Tibial artery (tissue), 4 donors: ENCODE data around the gene FAM131B.
"Not testable (repeated sequence)": the region's sequence is repeated elsewhere in the genome, so short reads cannot be mapped to it uniquely, and the experiment has no call there.

Source experiments
- DNase-seq, 2 donors: peaks; one replicate each; pipeline ENCODE4 v3.0.0-alpha.2; 2019
- H3K27ac ChIP-seq, 2 donors: fragments of 200-600 bp; sonication (generic) in 1 of 2; 1 replicate in 1 of 2; 2 replicates in 1 of 2; pipeline ENCODE4 v1.5.1; 2018 to 2019; ENCODE audit warnings: mild to moderate bottlenecking in 1 of 2
- H3K27me3 ChIP-seq, 2 donors: fragments of 200-600 bp; sonication (generic) in 1 of 2; one replicate each; pipeline versions ENCODE4 v1.5.1 to v1.6.0; 2016 to 2019
- H3K36me3 ChIP-seq, 3 donors: fragments of 200-600 bp; sonication (generic) in 2 of 3; one replicate each; pipeline ENCODE4 v1.5.1; 2016 to 2019; ENCODE audit warnings: mild to moderate bottlenecking in 2 of 3
- H3K4me1 ChIP-seq, 4 donors: fragments of 200-600 bp; sonication (generic) in 2 of 4; 1 replicate in 3 of 4; 2 replicates in 1 of 4; pipeline ENCODE4 v1.5.1; 2016 to 2019
- H3K4me3 ChIP-seq, 2 donors: fragments of 200-600 bp; sonication (generic) in 1 of 2; 1 replicate in 1 of 2; 2 replicates in 1 of 2; pipeline ENCODE4 v1.5.1; 2018 to 2019; ENCODE audit warnings: mild to moderate bottlenecking in 2 of 2
- H3K9me3 ChIP-seq, 3 donors: fragments of 200-600 bp; sonication (generic) in 1 of 3; one replicate each; pipeline ENCODE4 v1.5.1; 2016 to 2019
- CTCF ChIP-seq, 2 experiments: fragments of 200-600 bp in 1 of 2; fragments of 450-650 bp in 1 of 2; IDR thresholded peaks; one replicate each; pipeline ENCODE4 v1.5.1; 2017 to 2019; ENCODE audit warnings: antibody characterized with exemption in 2 of 2, mild to moderate bottlenecking in 1 of 2, moderate library complexity in 1 of 2
- intact Hi-C: fragments of 100-400 bp; cut with DNase I; formaldehyde crosslinking; loops from one replicate; pipeline ENCODE4 v1.15.0; 2023; ENCODE audit warnings: low total_unique reads

The FAM131B gene

GRCh38 chr7:143393267-143394041 lies 30.9 kb upstream of the FAM131B start:
- Histone ChIP-seq H3K9me3 (no peaks in the 10 kb centered on the region), H3K4me3 (no peak overlapping the region), H3K36me3 (peaks cover 24 to 79% (median 43%) of the 10 kb centered on the region in 3 donors), H3K27me3 (no peaks in the 10 kb centered on the region), H3K27ac (peak overlapping the region in 1 of 2 donors; percentile 100), H3K4me1 (peaks cover 5 to 63% (median 51%) of the 10 kb centered on the region in 4 donors)
- DNase-seq = peak in 1 of 2 donors; percentile 66
- intact Hi-C loops = no loop called here
- TF ChIP-seq CTCF (IDR thresholded peaks at IDR 0.05) = no peak

GRCh38 chr7:143392875-143393266 lies 30.4 kb upstream of the FAM131B start:
- H3K27me3 ChIP-seq = no peaks in the 10 kb centered on the region
- H3K4me1 ChIP-seq = peaks cover 5 to 69% (median 55%) of the 10 kb centered on the region in 4 donors
- no peaks in the 10 kb centered on the region for H3K9me3 ChIP-seq
- TF ChIP-seq CTCF (IDR thresholded peaks at IDR 0.05) = no peak
- intact Hi-C loops = no loop called here
- peak in 1 of 2 donors; percentile 46 for DNase-seq
- no peak overlapping the region for H3K4me3 ChIP-seq
- peaks cover 28 to 79% (median 49%) of the 10 kb centered on the region in 3 donors for H3K36me3 ChIP-seq
- peak overlapping the region; percentile 96 to 100 for H3K27ac ChIP-seq

GRCh38 chr7:143392427-143392826 lies 29.9 kb upstream of the FAM131B start:
- H3K4me1 ChIP-seq = peaks cover 5 to 73% (median 59%) of the 10 kb centered on the region in 4 donors
- H3K27me3 ChIP-seq, H3K9me3 ChIP-seq, intact Hi-C loops: not testable (repeated sequence)
- peak in 1 of 2 donors; percentile 63 for DNase-seq
- H3K36me3 ChIP-seq = peaks cover 28 to 79% (median 53%) of the 10 kb centered on the region in 3 donors
- peak overlapping the region in 1 of 2 donors; percentile 23 for H3K4me3 ChIP-seq
- peak overlapping the region; percentile 96 to 100 for H3K27ac ChIP-seq

- TF ChIP-seq CTCF (IDR thresholded peaks at IDR 0.05) = no peak
- peaks cover 28 to 77% (median 56%) of the 10 kb centered on the region in 3 donors for H3K36me3 ChIP-seq
- peak; percentile 88 to 97 for DNase-seq
- H3K27me3 ChIP-seq = no peaks in the 10 kb centered on the region
- H3K4me1 ChIP-seq = peaks cover 5 to 80% (median 66%) of the 10 kb centered on the region in 4 donors
- H3K9me3 ChIP-seq = no peaks in the 10 kb centered on the region
- H3K4me3 ChIP-seq = peak overlapping the region; percentile 23 to 31
- intact Hi-C loops = no loop called here
- peak overlapping the region; percentile 96 to 100 for H3K27ac ChIP-seq
Measured at GRCh38 chr7:143391462-143392404, 29.2 kb upstream of the FAM131B start.

GRCh38 chr7:143390773-143391317 lies 28.3 kb upstream of the FAM131B start:
- Histone ChIP-seq H3K4me3 (no peak overlapping the region), H3K36me3 (peaks cover 28 to 69% (median 52%) of the 10 kb centered on the region in 3 donors), H3K27me3 (no peaks in the 10 kb centered on the region), H3K27ac (peak overlapping the region; percentile 96 to 100), H3K9me3 (no peaks in the 10 kb centered on the region), H3K4me1 (peaks cover 5 to 85% (median 73%) of the 10 kb centered on the region in 4 donors)
- peak in 1 of 2 donors; percentile 64 for DNase-seq
- no peak for TF ChIP-seq CTCF (IDR thresholded peaks at IDR 0.05)
- intact Hi-C loops = no loop called here
